NOMO-1 treated with dmso at 0.1 percent for 144 hours (cell line): Measurements from ENCODE around the gene CEP250.
"Not testable (repeated sequence)": the region's sequence is repeated elsewhere in the genome, so short reads cannot be mapped to it uniquely, and the experiment has no call there.

ENCODE experiments used
- DNase-seq: peaks from one replicate; lab custom pipeline; 2025; ENCODE audit not compliant: unreplicated experiment; lab: John Stamatoyannopoulos, UW

The CEP250 gene

DNA sequence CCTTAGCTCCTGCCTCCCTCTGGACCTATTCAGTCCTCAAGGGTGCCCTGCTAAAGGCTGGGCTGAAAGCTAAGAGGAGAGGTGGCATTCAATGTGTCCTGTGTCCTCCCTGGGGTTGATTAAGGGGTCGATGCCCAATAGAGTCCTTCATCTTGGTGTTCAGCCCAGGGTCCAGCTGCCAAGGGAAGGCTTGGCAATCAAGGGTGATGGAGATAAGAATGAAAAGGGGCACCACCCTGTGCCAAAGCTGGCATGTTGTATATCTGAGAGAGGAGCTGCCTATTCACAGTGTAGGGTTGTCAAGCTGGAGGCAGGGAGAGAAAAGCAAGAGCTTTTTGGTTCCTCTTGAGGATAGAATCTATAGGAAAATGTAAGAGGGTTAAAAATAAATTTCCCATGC is 61.7 kb downstream of the CEP250 start:
- no peak for DNase-seq

DNA sequence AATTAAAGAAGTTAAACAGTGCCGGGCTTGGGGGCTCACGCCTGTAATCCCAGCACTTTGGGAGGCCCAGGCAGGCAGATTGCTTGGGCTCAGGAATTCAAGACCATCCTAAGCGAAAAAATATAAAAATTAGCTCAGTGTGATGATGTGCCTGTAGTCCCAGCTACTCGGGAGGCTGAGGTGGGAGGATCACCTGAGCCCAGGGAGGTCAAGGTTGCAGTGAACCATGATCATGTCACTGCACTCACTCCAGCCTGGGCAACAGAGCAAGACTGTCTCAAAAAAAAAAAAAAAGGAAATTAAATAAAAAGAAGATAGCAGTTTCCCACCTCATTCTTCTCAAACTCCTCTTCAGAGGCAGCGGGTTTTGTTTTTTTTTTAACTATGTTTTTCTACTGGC is 62.4 kb downstream of the CEP250 start:
- DNase-seq: not testable (repeated sequence)

GRCh38 chr20:35518955-35519354 is 63.6 kb downstream of the CEP250 start:
- DNase-seq: no peak

DNA sequence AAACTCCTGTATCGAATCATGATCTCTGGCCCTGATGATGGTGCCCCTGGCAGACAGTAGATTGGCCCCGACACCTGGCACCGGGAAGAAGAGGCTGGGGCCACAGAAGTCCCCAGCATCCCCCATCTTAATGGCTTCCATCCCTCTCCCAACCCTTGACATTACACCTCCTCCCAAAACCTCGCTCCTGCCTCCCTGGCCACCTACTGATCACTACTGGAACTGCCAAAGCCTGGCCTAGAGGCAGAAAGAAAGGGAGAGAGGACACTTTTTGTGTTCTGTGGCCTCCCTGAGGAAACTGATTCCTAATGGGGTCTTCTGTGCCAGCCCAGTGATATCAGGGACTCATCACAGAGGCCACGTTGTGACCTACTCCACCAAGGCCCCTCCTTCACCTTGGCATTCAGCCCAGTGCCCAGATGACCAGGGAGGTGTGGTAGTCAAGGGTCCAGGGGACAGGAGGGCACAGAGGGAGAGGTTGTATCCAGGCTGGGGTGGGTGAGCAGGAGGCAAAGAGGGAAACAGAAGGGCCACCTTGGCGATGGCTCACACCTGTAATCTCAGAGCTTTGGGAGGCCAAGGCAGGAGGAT is 68.0 kb downstream of the CEP250 start:
- DNase-seq: no peak

DNA sequence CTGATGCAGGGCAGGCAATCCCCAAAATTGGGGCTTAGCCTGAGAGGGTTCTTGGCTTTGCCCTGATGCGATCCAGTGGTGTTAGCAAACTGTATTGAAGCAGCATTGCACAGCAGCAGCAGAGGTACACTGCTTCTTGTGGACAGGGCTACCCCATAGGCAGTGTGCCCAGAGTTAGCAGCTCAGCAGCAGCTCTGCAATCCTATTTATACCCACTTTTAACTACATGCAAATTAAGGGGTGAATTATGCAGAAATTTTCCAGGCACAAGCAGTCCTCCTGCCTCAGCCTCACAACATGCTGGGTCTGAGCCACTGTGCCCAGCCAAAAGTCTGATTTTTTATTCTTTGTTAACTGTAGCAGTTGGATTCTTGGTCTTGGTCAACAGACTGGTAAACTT is 70.2 kb downstream of the CEP250 start:
- DNase-seq: no peak

GRCh38 chr20:35527122-35527769 is 71.8 kb downstream of the CEP250 start:
- DNase-seq: no peak

DNA sequence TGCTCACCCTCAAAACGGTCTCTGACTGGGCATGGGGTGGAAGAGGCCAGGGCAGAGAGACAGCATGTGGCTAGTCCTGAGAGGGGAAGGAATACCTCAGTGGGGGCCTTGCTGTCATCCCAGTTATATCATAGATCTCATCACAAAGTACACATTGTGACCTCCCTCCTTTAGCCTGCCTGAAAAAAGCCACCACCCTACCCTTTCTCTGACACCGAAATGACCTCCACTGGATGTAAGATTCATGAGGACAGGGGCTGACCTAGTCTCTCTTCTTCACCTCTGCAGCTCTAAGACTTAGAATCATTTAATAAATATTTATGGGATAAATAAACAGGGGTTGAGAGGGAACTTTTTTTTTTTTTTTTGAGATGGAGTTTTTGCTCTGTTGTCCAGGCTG is 74.2 kb downstream of the CEP250 start, which contains the start of gene C20orf173:
TSS of gene C20orf173 (minus strand) at position 101 of the 400 bp plus-strand sequence. CDS start 279 bp downstream, outside the sequence.
- no peak for DNase-seq

GRCh38 chr20:35539756-35540212 is 84.4 kb downstream of the CEP250 start:
- DNase-seq: no peak

DNA sequence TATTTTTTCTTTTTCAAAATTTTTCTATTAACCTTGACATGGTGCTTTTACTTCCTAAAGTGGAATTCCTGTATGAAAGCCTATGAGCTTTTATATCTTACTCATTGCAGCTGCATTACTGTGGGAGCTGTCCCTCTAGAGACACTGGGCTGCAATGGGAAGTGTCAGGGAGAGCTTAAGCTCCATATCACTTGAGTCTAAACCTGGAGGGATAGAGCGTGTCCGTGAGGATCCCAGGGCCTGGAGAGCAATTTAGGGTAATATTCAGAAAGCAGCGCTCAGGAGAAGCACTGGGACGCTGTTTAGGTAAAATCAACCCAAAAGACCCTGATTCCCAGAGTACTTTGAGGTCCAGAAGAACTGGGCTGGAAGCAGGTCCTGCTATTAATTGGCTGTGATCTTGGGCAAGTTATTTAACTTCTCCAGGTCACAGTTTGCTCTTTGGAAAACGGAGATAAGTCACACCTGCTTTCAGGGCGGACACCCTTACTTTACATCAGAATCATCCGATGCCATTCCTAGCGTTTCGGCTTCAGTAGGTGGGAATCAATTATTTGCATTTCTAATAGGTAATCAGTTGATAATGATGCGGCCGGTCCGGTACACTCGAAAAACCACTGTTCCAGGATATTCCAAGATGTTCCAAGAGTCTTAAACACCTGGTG is 85.9 kb downstream of the CEP250 start:
- no peak for DNase-seq

DNA sequence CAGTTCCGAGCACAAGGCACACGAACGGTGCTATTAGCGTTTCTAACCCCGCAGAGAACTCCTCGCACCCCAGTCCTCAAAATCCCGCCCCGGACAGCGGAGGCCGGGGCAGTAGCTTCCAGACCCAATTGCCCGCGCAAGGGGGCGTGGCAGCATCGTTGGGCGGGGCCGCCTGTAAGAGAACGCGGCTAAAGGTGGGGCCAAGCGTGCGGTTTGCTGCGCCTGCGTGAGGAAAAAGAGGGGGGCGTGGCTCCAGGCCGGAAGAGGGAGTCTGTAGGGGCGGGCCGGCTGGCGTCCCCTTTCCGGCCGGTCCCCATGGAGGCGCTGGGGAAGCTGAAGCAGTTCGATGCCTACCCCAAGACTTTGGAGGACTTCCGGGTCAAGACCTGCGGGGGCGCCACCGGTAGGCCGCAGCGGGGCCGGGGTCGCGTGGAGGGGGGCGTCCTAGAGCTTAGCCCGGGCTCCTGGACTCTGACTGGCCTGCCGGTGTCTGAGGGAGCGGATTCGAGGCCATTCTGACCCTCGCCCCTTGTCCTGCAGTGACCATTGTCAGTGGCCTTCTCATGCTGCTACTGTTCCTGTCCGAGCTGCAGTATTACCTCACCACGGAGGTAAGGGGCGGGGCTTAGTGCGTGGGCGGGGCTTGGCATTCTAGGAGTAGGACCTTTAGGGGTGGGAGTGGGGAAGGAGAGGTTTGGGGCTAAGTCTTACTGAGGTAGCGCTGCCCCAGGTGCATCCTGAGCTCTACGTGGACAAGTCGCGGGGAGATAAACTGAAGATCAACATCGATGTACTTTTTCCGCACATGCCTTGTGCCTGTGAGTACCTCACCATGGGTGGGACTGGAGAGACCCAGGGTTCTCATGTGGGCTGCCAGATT is 86.6 kb downstream of the CEP250 start, which contains the start of gene ERGIC3:
TSS of gene ERGIC3 (plus strand) at position 296 of the 880 bp plus-strand sequence. CDS start at position 316, 20 bp downstream.
- DNase-seq: peak; percentile 98

- DNase-seq: no peak
Observed at GRCh38 chr20:35542990-35543389, 87.6 kb downstream of the CEP250 start.

- DNase-seq: no peak
Observed at GRCh38 chr20:35544436-35544835, 89.0 kb downstream of the CEP250 start.

DNA sequence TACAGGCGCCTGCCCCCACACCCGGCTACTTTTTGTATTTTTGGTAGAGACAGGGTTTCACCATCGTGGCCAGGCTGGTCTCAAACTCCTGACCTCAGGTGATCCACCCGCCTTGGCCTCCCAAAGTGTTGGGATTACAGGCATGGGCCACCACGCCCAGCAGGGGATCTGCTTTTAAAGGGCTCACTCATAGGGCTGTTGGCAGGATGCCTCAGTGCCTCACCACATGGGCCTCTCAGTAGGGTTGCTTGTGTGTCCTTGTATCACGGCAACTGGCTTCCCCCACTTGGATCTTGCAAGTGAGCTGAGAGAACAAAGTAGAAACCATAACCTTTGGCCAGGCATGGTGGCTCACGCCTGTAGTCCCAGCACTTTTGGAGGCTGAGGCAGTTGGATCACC is 89.5 kb downstream of the CEP250 start:
- not testable (repeated sequence) for DNase-seq

GRCh38 chr20:35546127-35546526 is 90.7 kb downstream of the CEP250 start:
- no peak for DNase-seq

DNA sequence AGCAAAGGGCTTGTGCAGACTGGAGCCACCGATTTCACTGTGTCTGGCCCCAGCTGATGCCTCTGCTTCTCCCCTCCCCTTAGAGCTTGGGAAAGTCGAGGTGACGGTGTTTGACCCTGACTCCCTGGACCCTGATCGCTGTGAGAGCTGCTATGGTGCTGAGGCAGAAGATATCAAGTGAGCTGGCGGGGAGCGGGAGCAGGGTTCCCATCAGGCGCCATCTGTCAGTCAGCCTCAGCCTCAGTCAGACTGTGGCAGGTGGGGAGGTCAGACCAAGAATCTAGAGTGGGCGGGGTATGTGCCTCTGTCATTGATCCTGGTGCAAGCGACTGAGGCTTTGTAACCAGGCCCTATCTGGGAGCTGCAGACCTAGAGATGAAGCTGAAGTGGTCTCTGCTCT is 91.9 kb downstream of the CEP250 start:
- no peak for DNase-seq

DNA sequence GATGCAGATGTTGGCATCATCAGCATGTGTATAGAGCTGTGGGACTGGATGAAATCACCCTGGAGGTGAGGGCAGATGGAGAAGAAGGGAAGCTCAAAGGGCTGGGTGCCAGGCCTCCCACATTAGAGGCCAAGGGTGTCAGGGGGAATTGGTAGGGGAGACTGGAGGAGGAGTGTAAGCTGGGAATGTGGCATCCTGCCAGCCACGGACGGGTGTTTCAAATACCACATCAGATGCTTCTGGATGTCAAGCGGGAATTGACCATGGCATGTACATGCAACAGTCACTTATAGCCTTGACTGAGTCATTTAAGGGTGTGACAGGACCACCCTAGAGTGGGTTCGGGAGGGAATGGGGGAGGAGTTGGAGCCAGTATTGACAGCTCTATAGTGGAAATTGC is 96.1 kb downstream of the CEP250 start:
- no peak for DNase-seq

DNA sequence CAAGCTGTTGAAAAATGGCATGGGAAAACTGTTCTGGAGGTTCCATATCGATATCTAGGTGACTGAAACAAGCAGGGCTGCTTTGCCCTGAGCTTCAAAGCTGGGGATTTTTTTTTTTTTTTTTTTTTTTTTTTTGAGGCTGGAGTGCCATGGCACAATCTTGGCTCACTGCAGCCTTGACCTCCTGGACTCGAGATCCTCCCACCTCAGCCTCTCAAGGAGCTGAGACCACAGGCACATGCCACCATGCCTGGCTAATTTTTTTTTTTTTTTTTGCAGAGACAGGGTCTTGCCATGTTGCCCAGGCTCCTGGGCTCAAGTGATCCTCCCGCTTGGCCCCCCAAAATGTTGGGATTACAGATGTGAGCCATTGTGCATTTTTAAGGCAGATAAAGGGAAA is 97.5 kb downstream of the CEP250 start:
- no peak for DNase-seq

DNA sequence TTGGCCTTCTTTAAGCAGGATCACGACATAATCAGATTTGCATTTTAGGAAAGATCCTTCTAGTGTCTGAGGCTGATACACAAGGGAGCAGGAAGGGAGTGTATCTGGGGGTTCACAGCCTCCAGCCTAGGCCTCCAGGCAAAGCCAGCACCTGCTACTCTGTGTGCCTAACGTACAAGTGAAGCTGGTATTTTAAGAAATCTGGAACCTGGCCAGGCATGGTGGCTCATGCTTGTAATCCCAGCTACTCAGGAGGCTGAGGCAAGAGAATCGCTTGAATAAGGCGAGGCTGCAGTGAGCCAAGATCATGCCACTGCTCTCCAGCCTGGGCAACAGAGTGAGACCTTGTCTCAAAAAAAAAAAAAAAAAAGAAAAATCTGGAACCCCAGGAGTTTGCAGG is 100.1 kb downstream of the CEP250 start:
- not testable (repeated sequence) for DNase-seq

DNA sequence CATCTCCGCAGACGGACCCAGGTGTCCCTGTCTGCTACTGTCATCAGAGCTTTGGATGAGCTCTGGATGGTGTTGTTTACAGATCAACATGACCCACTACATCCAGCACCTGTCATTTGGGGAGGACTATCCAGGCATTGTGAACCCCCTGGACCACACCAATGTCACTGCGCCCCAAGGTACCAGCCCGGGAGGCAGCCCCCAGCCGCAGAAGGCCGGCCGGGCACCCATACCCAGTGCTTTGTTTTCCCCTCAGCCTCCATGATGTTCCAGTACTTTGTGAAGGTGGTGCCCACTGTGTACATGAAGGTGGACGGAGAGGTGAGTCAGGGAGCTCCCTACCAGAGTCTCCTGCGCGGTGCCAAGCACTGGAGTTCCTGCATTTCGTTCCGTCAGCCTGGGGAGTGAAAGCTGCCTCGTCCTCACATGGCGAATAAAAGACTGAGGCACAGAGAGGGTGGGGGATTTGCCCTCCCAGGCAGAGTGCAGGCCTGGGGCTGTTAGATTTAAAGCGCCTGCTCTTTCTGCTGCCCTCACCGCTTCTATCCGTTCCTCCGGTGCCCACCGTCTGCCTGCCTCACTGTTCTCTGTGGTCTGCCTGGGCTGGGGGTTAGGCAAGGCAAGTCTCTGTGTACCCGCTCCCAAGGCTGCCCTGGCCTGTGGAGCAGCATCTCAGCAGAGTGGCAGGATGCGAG is 100.7 kb downstream of the CEP250 start:
- no peak for DNase-seq

GRCh38 chr20:35556871-35557270 is 101.5 kb downstream of the CEP250 start:
- DNase-seq: no peak

- DNase-seq: no peak
Observed at GRCh38 chr20:35558451-35558850, 103.1 kb downstream of the CEP250 start.
